ENCODE results near the gene BEND7.

GRCh38 chr10:13515467-13515866 is 13.3 kb downstream of the BEND7 start:
- TF ChIP-seq MAX (IDR thresholded peaks at IDR 0.05; ENCODE audit: insufficient read depth, insufficient read length): no peak
- TF ChIP-seq CTCF (IDR thresholded peaks at IDR 0.05; ENCODE audit: extremely low read depth in 1 of 2, insufficient read depth in 1 of 2, low read depth in 1 of 2, low read length in 2 of 2): no peak
- TF ChIP-seq POLR2A (IDR thresholded peaks at IDR 0.05; ENCODE audit: low read depth, low read length): no peak
- no peak for TF ChIP-seq POLR2AphosphoS5 (IDR thresholded peaks at IDR 0.05; ENCODE audit: insufficient read depth, low read depth, low read length)
- no peak for TF ChIP-seq GATA2 (IDR thresholded peaks at IDR 0.05; ENCODE audit: insufficient read depth, insufficient read length, low read depth, low read length)
- TF ChIP-seq JUN (IDR thresholded peaks at IDR 0.05; ENCODE audit: borderline replicate concordance, insufficient read depth, insufficient read length, low read depth): no peak
- TF ChIP-seq EZH2 (IDR thresholded peaks at IDR 0.05; ENCODE audit: borderline replicate concordance, low read depth, low read length, severe bottlenecking): no peak
